ENCODE data around the gene MFAP4. TPM values are rescaled to one million over a fixed set of nuclear protein-coding genes. Genes with fewer than 3 reads are reported as not detected.

MFAP4 gene
- polyA plus RNA-seq, 3 donors, result 0.12 to 0.73 (median 0.12) TPM

GRCh38 chr17:19372866-19373504 is 14.0 kb downstream of the MFAP4 start:
- Histone ChIP-seq H3K4me3 (replicated peaks in 1 of 3; ENCODE audit: low read depth in 2 of 3, low read length in 3 of 3) (peak overlapping the region in 1 of 3 experiments; percentile 53), H3K4me1 (ENCODE audit: control insufficient read depth in 1 of 2, insufficient read depth in 2 of 2, low read length in 2 of 2) (peaks cover 64 to 66% of the 10 kb centered on the region in 2 donors), H3K4me2 (replicated peaks; ENCODE audit: extremely low read depth, low read length, poor library complexity, severe bottlenecking) (no peak overlapping the region), H3K79me2 (ENCODE audit: insufficient read depth, low read length) (peaks cover 3% of the 10 kb centered on the region), H3K9ac (ENCODE audit: insufficient read depth, low read length, poor library complexity, severe bottlenecking) (no peak overlapping the region), H4K20me1 (ENCODE audit: insufficient read depth, low read length) (no peaks in the 10 kb centered on the region), H3K27me3 (ENCODE audit: control insufficient read depth in 2 of 2, insufficient read depth in 2 of 2, low read length in 2 of 2) (no peaks in the 10 kb centered on the region), H3K9me3 (replicated peaks in 1 of 2; ENCODE audit: control insufficient read depth in 1 of 2, insufficient read depth in 1 of 2, low read length in 2 of 2) (no peaks in the 10 kb centered on the region), H3K36me3 (replicated peaks in 1 of 2; ENCODE audit: control insufficient read depth in 1 of 2, insufficient read depth in 2 of 2, low read length in 2 of 2) (no peaks in the 10 kb centered on the region), H2AFZ (ENCODE audit: insufficient read depth, low read depth, low read length, poor library complexity, severe bottlenecking) (no peak overlapping the region), H3K27ac (ENCODE audit: low read depth in 1 of 2, low read length in 2 of 2) (no peak overlapping the region)
- Mint-ChIP-seq H3K36me3 (peaks cover 9 to 22% of the 10 kb centered on the region in 2 donors), H3K27me3 (ENCODE audit: low read depth in 3 of 3) (peaks cover 7 to 19% (median 10%) of the 10 kb centered on the region in 3 donors), H3K27ac (peak overlapping the region in 6 of 7 donors; percentile 33 to 72 (median 64)), H3K9me3 (peaks cover 0 to 5% (median 0%) of the 10 kb centered on the region in 7 donors), H3K4me3 (no peak overlapping the region), H3K4me1 (peaks cover 67% of the 10 kb centered on the region)
- DNase-seq, result peak; percentile 71 to 79 (median 79)
- intact Hi-C loops (cut with micrococcal nuclease), result no loop called here
- TF ChIP-seq, protein P1, sequence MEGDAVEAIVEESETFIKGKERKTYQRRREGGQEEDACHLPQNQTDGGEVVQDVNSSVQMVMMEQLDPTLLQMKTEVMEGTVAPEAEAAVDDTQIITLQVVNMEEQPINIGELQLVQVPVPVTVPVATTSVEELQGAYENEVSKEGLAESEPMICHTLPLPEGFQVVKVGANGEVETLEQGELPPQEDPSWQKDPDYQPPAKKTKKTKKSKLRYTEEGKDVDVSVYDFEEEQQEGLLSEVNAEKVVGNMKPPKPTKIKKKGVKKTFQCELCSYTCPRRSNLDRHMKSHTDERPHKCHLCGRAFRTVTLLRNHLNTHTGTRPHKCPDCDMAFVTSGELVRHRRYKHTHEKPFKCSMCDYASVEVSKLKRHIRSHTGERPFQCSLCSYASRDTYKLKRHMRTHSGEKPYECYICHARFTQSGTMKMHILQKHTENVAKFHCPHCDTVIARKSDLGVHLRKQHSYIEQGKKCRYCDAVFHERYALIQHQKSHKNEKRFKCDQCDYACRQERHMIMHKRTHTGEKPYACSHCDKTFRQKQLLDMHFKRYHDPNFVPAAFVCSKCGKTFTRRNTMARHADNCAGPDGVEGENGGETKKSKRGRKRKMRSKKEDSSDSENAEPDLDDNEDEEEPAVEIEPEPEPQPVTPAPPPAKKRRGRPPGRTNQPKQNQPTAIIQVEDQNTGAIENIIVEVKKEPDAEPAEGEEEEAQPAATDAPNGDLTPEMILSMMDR (IDR thresholded peaks at IDR 0.05), result no peak
- WGBS (ENCODE audit: insufficient coverage), result 81% methylated on average over 3 of the region's 8 CpGs

GRCh38 chr17:19372439-19372838 is 14.6 kb downstream of the MFAP4 start:
- Histone ChIP-seq H2AFZ (ENCODE audit: insufficient read depth, low read depth, low read length, poor library complexity, severe bottlenecking) (no peak overlapping the region), H3K27ac (ENCODE audit: low read depth in 1 of 2, low read length in 2 of 2) (no peak overlapping the region), H3K36me3 (replicated peaks in 1 of 2; ENCODE audit: control insufficient read depth in 1 of 2, insufficient read depth in 2 of 2, low read length in 2 of 2) (no peaks in the 10 kb centered on the region), H4K20me1 (ENCODE audit: insufficient read depth, low read length) (no peaks in the 10 kb centered on the region), H3K4me2 (replicated peaks; ENCODE audit: extremely low read depth, low read length, poor library complexity, severe bottlenecking) (peak overlapping the region; percentile 42), H3K4me3 (replicated peaks in 1 of 3; ENCODE audit: low read depth in 2 of 3, low read length in 3 of 3) (peak overlapping the region in 1 of 3 experiments; percentile 53), H3K27me3 (ENCODE audit: control insufficient read depth in 2 of 2, insufficient read depth in 2 of 2, low read length in 2 of 2) (peaks cover 0 to 2% of the 10 kb centered on the region in 2 donors), H3K4me1 (ENCODE audit: control insufficient read depth in 1 of 2, insufficient read depth in 2 of 2, low read length in 2 of 2) (peaks cover 64 to 69% of the 10 kb centered on the region in 2 donors), H3K79me2 (ENCODE audit: insufficient read depth, low read length) (peaks cover 3% of the 10 kb centered on the region), H3K9ac (ENCODE audit: insufficient read depth, low read length, poor library complexity, severe bottlenecking) (no peak overlapping the region), H3K9me3 (replicated peaks in 1 of 2; ENCODE audit: control insufficient read depth in 1 of 2, insufficient read depth in 1 of 2, low read length in 2 of 2) (no peaks in the 10 kb centered on the region)
- peak overlapping the region in 5 of 7 donors; percentile 83 to 99 (median 97) for H3K27ac Mint-ChIP-seq
- 55% methylated on average over 8 of the region's 12 CpGs for WGBS (ENCODE audit: insufficient coverage)
- intact Hi-C loops (cut with micrococcal nuclease), result no loop called here
- H3K36me3 Mint-ChIP-seq, result peaks cover 9 to 22% of the 10 kb centered on the region in 2 donors
- peaks cover 6 to 19% (median 14%) of the 10 kb centered on the region in 3 donors for H3K27me3 Mint-ChIP-seq (ENCODE audit: low read depth in 3 of 3)
- H3K4me3 Mint-ChIP-seq, result peak overlapping the region; percentile 39 to 79
- H3K9me3 Mint-ChIP-seq, result peaks cover 0 to 5% (median 0%) of the 10 kb centered on the region in 7 donors
- H3K4me1 Mint-ChIP-seq, result peaks cover 71% of the 10 kb centered on the region
- DNase-seq, result no peak
- TF ChIP-seq, protein P1 (IDR thresholded peaks at IDR 0.05), result no peak
